Effector CD4-positive, alpha-beta T cell (primary cell): ENCODE data around the gene PDGFRB. TPM values are rescaled to one million over a fixed set of nuclear protein-coding genes. Genes with fewer than 3 reads are reported as not detected.

Experiments used
- DNase-seq: peaks from one replicate; pipeline ENCODE4 v3.0.0-alpha.2; 2020
- total RNA-seq: gene quantifications from one replicate; lab custom pipeline; 2026; lab: John Stamatoyannopoulos, UW

PDGFRB gene
- not detected for total RNA-seq

GRCh38 chr5:150155258-150156026 is at the start of gene PDGFRB:
TSS of gene PDGFRB (minus strand) at chr5:150155845. CDS start at chr5:150137047, 18,798 bp downstream.
- no peak for DNase-seq

GRCh38 chr5:150204590-150204960 is 48.9 kb upstream of the PDGFRB start:
- no peak for DNase-seq

DNA sequence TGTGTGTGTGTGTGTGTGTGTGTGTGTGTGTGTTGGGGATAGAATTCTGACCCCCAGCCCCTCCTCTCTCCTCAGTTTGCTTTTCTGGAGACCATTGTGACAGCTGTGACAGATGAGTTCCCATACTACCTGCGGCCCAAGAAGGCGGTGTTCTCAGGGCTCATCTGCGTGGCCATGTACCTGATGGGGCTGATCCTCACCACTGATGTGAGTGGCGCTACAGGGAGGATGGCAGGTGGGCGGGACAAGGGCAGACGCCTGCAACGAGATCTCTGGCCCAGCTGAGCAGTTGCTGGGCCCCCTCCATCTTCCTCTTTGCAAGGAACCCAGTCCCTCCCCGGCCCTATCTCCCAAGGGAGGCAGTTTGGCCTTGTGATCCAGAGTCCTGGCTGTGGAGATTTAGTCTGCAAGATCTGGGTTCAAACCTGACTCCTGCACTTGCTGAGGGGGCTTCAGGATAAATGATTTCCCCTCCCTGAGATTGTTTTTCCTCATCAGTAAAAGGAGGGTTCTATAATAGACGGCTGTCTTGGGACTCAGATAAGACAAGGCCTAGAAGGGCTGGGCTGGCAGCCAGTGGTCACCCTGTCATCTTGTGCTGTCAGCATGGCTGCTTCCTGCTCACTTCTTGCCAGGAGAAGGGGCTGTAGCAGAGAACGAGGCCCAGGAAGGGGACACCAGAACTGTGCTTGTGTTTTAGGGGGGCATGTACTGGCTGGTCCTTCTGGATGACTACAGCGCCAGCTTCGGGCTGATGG is 48.4 kb upstream of the PDGFRB start:
- no peak for DNase-seq

DNA sequence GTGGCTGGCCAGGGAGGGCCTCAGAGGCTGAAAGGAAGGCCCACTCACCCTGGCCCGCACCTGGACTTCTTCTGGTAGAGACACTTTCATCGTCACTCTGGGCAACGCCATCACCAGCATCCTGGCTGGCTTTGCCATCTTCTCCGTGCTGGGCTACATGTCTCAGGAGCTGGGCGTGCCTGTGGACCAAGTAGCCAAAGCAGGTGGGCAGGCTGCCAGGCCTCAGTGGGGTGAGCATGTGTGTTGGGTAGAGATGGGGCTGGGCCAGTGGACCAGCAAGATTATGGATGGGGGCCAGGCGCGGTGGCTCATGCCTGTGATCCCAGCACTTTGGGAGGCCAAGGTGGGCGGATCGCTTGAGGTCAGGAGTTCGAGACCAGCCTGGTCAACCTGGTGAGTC is 46.9 kb upstream of the PDGFRB start:
- no peak for DNase-seq

DNA sequence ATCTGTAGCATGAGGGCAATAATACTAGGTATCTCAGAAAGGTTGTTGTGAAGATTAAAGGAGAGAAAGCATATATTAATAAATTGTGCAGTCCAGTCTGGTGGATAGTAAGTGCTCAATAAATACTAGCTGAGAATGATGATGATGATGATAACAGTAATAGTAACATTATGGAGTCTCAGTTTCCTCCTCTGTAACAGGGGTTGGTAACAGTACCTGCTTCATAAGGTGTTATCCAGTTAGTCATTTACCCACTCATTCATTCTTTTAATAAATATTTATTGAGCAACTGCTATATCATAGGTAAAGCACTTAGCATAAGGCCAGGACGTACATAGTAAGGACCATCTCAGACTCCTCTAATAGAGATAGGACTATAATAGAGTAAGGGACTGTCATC is 41.8 kb upstream of the PDGFRB start:
- no peak for DNase-seq

- DNase-seq = no peak
Measured at GRCh38 chr5:150196986-150197385, 41.3 kb upstream of the PDGFRB start.

- no peak for DNase-seq
Measured at GRCh38 chr5:150196514-150196913, 40.9 kb upstream of the PDGFRB start.

DNA sequence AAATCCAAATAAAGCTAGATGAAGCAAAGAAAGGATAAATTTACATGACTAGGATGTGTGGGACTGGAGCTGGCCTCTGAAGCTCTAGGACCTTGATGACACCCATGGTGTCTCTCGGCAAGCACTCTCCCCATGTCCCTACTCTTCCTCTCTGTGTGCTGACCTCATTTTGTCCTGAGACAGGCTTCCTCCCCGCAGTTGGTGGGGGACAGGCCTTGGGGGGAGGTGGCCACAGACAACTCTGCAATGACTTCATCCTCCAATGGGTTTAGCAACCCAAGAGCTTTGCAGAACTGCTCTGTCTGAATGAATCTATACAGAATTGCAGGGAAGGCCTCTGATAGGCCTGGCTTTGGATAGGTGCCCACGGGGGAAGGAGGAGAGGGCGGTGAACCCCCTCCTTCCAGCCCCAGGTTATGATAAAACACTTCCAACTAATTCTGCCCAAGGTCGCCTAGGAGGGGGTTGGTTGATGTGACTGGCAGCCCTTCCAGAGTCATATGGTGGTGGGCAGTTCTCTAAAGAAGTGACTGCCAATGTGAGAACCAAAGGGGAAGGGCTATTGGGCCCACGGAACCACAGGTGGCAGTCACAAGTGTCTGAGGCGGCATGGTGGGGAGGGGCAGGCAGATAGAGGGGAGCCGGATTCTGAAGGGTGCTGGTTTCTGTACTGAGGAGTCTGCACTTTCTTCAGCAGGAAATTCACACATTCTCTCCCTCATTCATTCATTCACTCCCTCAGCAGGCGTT is 40.3 kb upstream of the PDGFRB start:
- DNase-seq = no peak

DNA sequence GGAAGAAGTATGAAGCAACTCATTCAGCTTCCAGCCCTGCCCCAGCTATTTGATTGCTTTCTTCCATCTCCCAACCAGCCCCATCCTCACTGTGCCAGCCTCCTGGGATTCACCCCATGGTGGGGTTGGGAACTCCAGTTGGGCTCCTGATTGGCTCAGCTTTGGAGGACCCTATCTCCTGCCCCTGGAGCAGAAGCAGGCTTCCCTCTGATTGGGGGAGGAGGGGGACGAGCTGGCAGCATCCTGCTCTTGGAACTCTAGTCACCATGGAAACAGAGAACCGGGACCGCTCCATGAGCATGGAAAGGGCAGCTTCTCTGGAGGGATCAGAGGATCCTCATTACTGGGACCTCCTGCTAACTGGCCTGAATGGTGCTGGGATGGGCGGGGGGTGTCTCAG is 36.8 kb upstream of the PDGFRB start:
- no peak for DNase-seq

- DNase-seq = no peak
Measured at GRCh38 chr5:150190987-150191386, 35.3 kb upstream of the PDGFRB start.

DNA sequence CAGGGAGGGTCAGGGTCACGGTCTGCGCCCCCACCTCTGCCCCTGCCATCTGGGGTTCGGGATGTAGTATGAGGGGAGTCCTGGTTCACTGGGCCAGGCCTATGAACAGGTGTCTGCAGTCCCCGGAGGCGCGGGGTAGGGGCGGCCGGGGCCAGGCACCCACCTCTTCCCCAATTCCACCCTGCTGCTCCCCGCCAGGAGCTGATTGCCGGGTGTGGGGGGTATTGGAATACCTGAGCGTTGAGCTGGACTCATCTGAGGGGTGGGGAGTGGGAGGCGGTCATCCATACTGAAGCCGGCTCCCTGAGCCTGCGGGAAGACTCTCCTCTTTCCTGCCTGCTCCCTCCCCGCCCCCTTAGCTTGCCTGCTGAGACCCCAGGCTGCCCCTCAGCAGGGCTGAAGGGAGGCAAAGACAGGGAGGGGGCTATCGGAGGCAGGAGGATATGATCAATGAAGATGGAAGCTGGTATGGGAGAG is 34.9 kb upstream of the PDGFRB start:
- DNase-seq = no peak

GRCh38 chr5:150189728-150190502 is 34.3 kb upstream of the PDGFRB start, which contains the start of gene SLC6A7:
TSS of gene SLC6A7 (plus strand) at chr5:150190062. CDS start at chr5:150190328, 266 bp downstream.
- DNase-seq = no peak

DNA sequence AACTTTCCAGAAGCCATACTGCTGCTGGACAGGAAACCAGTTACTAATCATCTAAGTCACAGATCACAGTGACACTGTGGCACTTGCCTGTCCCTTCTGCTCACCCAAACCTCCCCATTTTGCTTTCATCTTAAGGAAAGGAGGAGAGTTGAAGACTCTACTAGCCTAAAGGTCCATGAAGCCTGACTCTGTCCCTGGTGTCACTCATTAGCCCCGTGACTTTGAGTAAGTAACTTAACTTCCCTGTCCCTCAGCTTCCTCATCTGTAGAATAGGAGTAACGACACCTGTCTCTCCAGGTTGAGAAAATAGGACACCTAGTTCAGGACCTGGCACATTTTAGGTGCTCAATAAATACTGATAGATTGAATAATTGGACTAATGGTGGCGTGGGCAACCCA is 33.7 kb upstream of the PDGFRB start:
- no peak for DNase-seq

- no peak for DNase-seq
Measured at GRCh38 chr5:150188146-150188842, 32.6 kb upstream of the PDGFRB start.

GRCh38 chr5:150186897-150187296 is 31.3 kb upstream of the PDGFRB start:
- no peak for DNase-seq

- no peak for DNase-seq
Measured at GRCh38 chr5:150186137-150186536, 30.5 kb upstream of the PDGFRB start.

DNA sequence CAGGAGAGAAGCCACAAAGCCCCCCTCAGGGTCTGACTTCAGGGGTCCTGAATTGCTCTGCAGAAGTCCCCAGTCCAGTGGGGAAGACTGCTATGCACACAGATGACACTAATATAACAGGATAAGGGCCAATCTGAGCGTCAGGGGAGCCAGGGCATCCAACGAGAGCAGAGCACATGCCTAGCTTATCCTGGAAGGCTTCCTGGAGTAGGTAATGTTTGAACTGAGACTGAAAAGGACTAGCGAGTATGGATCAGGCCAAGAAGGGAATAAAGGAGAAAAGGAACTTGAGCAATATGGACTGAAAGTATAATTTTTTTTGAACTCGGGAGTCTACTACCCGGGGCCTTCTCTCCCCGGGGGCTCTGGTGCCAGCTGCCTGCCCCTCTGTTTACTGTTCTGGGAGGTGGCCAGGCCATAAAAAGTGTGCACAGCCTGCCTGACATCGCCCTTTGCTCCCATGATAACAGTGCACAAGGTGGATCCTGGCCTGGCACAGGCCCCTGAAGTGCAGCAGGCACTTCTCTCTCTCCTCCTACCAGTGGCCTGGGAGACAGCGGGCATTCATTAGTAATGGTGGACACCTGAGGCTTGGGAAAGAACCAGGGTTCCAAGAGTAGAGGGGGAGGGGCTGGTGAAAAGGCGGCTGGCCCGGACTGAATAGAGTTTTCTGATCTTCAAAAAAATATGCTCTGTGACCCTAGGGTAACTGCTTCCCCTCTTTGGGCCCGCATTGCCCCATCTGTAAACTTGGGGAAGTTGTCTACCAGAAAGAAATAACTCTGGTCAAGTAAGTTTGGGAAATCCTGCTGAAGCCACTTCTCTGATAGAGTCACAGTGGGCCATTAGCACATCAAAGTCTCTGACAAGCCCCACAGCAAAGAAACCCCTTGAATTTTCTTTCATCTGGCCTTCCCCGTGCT is 29.6 kb upstream of the PDGFRB start:
- DNase-seq = no peak

GRCh38 chr5:150184006-150184405 is 28.4 kb upstream of the PDGFRB start:
- no peak for DNase-seq

DNA sequence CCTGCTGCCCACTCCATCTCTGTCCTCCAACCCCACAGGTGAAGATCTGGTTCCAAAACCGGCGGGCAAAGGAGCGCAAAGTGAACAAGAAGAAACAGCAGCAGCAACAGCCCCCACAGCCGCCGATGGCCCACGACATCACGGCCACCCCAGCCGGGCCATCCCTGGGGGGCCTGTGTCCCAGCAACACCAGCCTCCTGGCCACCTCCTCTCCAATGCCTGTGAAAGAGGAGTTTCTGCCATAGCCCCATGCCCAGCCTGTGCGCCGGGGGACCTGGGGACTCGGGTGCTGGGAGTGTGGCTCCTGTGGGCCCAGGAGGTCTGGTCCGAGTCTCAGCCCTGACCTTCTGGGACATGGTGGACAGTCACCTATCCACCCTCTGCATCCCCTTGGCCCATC is 27.8 kb upstream of the PDGFRB start:
- DNase-seq = no peak

DNA sequence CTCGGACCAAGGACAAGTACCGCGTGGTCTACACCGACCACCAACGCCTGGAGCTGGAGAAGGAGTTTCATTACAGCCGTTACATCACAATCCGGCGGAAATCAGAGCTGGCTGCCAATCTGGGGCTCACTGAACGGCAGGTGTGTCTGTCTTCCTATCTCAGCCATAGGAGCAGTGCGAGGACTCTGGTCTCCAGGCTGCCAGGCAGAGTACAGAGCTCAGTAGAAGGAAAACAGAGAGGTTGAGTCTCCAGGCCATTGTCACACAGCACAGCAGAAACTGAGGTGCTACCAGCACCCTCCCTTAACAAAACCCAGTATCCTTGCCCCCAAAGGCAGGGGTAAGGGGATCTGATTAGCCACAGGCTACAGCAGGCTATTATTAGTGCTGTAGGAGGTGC is 27.1 kb upstream of the PDGFRB start:
- DNase-seq = no peak
